Stomach smooth muscle (tissue), 2 donors: ENCODE results near the gene SUPT16H.

Experiments used
- H3K27ac ChIP-seq: one replicate; pipeline ENCODE4 v1.7.0; 2013; ENCODE audit warnings: mild to moderate bottlenecking, low read length, inconsistent platforms
- H3K27me3 ChIP-seq, 2 donors: one replicate each; pipeline ENCODE4 v1.7.0; 2013; ENCODE audit warnings: low read length in 2 of 2; ENCODE audit not compliant: insufficient read depth in 2 of 2, control insufficient read depth in 1 of 2
- H3K36me3 ChIP-seq, 2 donors: one replicate each; pipeline ENCODE4 v1.7.0; 2013; ENCODE audit warnings: low read length in 2 of 2; ENCODE audit not compliant: control insufficient read depth in 2 of 2, insufficient read depth in 2 of 2
- H3K4me1 ChIP-seq: one replicate; pipeline ENCODE4 v1.7.0; 2013; ENCODE audit warnings: low read length; ENCODE audit not compliant: control insufficient read depth, insufficient read depth
- H3K4me3 ChIP-seq, 2 donors: one replicate each; pipeline ENCODE4 v1.7.0; 2013; ENCODE audit warnings: low read length in 2 of 2
- H3K9ac ChIP-seq, 2 donors: one replicate each; pipeline ENCODE4 v1.7.0; 2013; ENCODE audit warnings: low read length in 2 of 2, mild to moderate bottlenecking in 1 of 2
- H3K9me3 ChIP-seq, 2 donors: one replicate each; pipeline ENCODE4 v1.7.0; 2013; ENCODE audit warnings: low read length in 2 of 2; ENCODE audit not compliant: control insufficient read depth in 2 of 2
- donor health status: healthy.
- donor health status: Pancreatic carcinoma.

SUPT16H gene

GRCh38 chr14:21383848-21384493, at the start of gene SUPT16H:
TSS of gene SUPT16H (minus strand) at chr14:21384019. CDS start at chr14:21383927, 92 bp downstream.
- peak within 1 kb of the TSS; percentile 91 for H3K27ac ChIP-seq
- no peaks in the 10 kb centered on the region for H3K27me3 ChIP-seq
- H3K4me3 ChIP-seq = peak within 1 kb of the TSS; percentile 86 to 98
- no peaks in the 10 kb centered on the region for H3K9me3 ChIP-seq
- peak within 1 kb of the TSS; percentile 93 to 97 for H3K9ac ChIP-seq
- peaks cover 8 to 13% of the 10 kb centered on the region in 2 donors for H3K36me3 ChIP-seq
- H3K4me1 ChIP-seq = peaks cover 12% of the 10 kb centered on the region

GRCh38 chr14:21431126-21431525, 47.3 kb upstream of the SUPT16H start:
- H3K9ac ChIP-seq = no peak overlapping the region
- no peak overlapping the region for H3K27ac ChIP-seq
- no peak overlapping the region for H3K4me3 ChIP-seq
- H3K9me3 ChIP-seq = no peaks in the 10 kb centered on the region
- no peaks in the 10 kb centered on the region for H3K27me3 ChIP-seq
- peaks cover 2% of the 10 kb centered on the region for H3K4me1 ChIP-seq
- peaks cover 41 to 46% of the 10 kb centered on the region in 2 donors for H3K36me3 ChIP-seq

GRCh38 chr14:21428930-21429329, 45.1 kb upstream of the SUPT16H start:
- Histone ChIP-seq H3K4me1 (peaks cover 2% of the 10 kb centered on the region), H3K27me3 (no peaks in the 10 kb centered on the region), H3K4me3 (no peak overlapping the region), H3K27ac (no peak overlapping the region), H3K9ac (no peak overlapping the region), H3K9me3 (no peaks in the 10 kb centered on the region), H3K36me3 (peaks cover 52% of the 10 kb centered on the region in 2 donors)

GRCh38 chr14:21426692-21427091, 42.9 kb upstream of the SUPT16H start:
- Histone ChIP-seq H3K9ac (no peak overlapping the region), H3K27me3 (no peaks in the 10 kb centered on the region), H3K4me3 (no peak overlapping the region), H3K27ac (no peak overlapping the region), H3K4me1 (peaks cover 2% of the 10 kb centered on the region), H3K9me3 (no peaks in the 10 kb centered on the region), H3K36me3 (peaks cover 64 to 67% of the 10 kb centered on the region in 2 donors)

GRCh38 chr14:21419528-21419927, 35.7 kb upstream of the SUPT16H start:
- no peak overlapping the region for H3K27ac ChIP-seq
- H3K4me3 ChIP-seq = no peak overlapping the region
- no peak overlapping the region for H3K9ac ChIP-seq
- no peaks in the 10 kb centered on the region for H3K27me3 ChIP-seq
- no peaks in the 10 kb centered on the region for H3K9me3 ChIP-seq
- no peaks in the 10 kb centered on the region for H3K4me1 ChIP-seq
- H3K36me3 ChIP-seq = peaks cover 27 to 45% of the 10 kb centered on the region in 2 donors

GRCh38 chr14:21415329-21415728, 31.5 kb upstream of the SUPT16H start:
- H3K36me3 ChIP-seq = peaks cover 37 to 54% of the 10 kb centered on the region in 2 donors
- no peaks in the 10 kb centered on the region for H3K4me1 ChIP-seq
- no peak overlapping the region for H3K27ac ChIP-seq
- H3K9ac ChIP-seq = no peak overlapping the region
- H3K27me3 ChIP-seq = no peaks in the 10 kb centered on the region
- no peaks in the 10 kb centered on the region for H3K9me3 ChIP-seq
- H3K4me3 ChIP-seq = no peak overlapping the region

GRCh38 chr14:21414137-21414631, 30.4 kb upstream of the SUPT16H start:
- Histone ChIP-seq H3K36me3 (peaks cover 47 to 49% of the 10 kb centered on the region in 2 donors), H3K27ac (no peak overlapping the region), H3K4me3 (no peak overlapping the region)

GRCh38 chr14:21408147-21408546, 24.3 kb upstream of the SUPT16H start:
- no peak overlapping the region for H3K27ac ChIP-seq
- H3K9ac ChIP-seq = no peak overlapping the region
- H3K9me3 ChIP-seq = no peaks in the 10 kb centered on the region
- no peaks in the 10 kb centered on the region for H3K27me3 ChIP-seq
- no peak overlapping the region for H3K4me3 ChIP-seq
- no peaks in the 10 kb centered on the region for H3K4me1 ChIP-seq
- H3K36me3 ChIP-seq = peaks cover 65 to 67% of the 10 kb centered on the region in 2 donors

More at GRCh38 chr14:21414137-21414631, 30.4 kb upstream of the SUPT16H start:
- H3K4me1 ChIP-seq = no peaks in the 10 kb centered on the region
- H3K9me3 ChIP-seq = no peaks in the 10 kb centered on the region
- H3K9ac ChIP-seq = no peak overlapping the region
- H3K27me3 ChIP-seq = no peaks in the 10 kb centered on the region

- H3K36me3 ChIP-seq = peaks cover 74 to 76% of the 10 kb centered on the region in 2 donors
Measured at GRCh38 chr14:21406213-21406612, 22.4 kb upstream of the SUPT16H start.

GRCh38 chr14:21405097-21405496, 21.3 kb upstream of the SUPT16H start:
- H3K9ac ChIP-seq = no peak overlapping the region
- no peaks in the 10 kb centered on the region for H3K4me1 ChIP-seq
- H3K4me3 ChIP-seq = no peak overlapping the region
- H3K36me3 ChIP-seq = peaks cover 78 to 79% of the 10 kb centered on the region in 2 donors
- no peaks in the 10 kb centered on the region for H3K9me3 ChIP-seq
- no peak overlapping the region for H3K27ac ChIP-seq
- H3K27me3 ChIP-seq = no peaks in the 10 kb centered on the region

More at GRCh38 chr14:21406213-21406612, 22.4 kb upstream of the SUPT16H start:
- Histone ChIP-seq H3K4me1 (no peaks in the 10 kb centered on the region), H3K9me3 (no peaks in the 10 kb centered on the region), H3K27me3 (no peaks in the 10 kb centered on the region), H3K9ac (no peak overlapping the region), H3K27ac (no peak overlapping the region), H3K4me3 (no peak overlapping the region)

- Histone ChIP-seq H3K27ac (no peak overlapping the region), H3K4me3 (no peak overlapping the region), H3K9me3 (no peaks in the 10 kb centered on the region), H3K36me3 (peaks cover 75 to 76% of the 10 kb centered on the region in 2 donors), H3K9ac (no peak overlapping the region), H3K27me3 (no peaks in the 10 kb centered on the region), H3K4me1 (no peaks in the 10 kb centered on the region)
Measured at GRCh38 chr14:21399311-21399870, 15.6 kb upstream of the SUPT16H start.
